PC-9 (cell line): ENCODE data around the gene DUS1L. TPM values are rescaled to one million over a fixed set of nuclear protein-coding genes. Genes with fewer than 3 reads are reported as not detected.

Experiments used
- BruUV-seq: library from RNA; stranded (reverse); fragments of 400-500 nt; replicated peaks from 2 replicates; lab custom pipeline; 2021; lab: Mats Ljungman, UMichigan
- CTCF ChIA-PET: fragments of 300-600 bp; sonication (Branson Sonifier 250); formaldehyde crosslinking; loops from one replicate; lab custom pipeline; 2022; ENCODE audit warnings: antibody characterized with exemption; lab: Charles Lee
- POLR2A ChIA-PET: fragments of 300-600 bp; sonication (Branson Sonifier 250); formaldehyde crosslinking; loops from one replicate; lab custom pipeline; 2022; ENCODE audit warnings: antibody characterized with exemption; ENCODE audit not compliant: unreplicated experiment; lab: Charles Lee
- DNase-seq, 2 experiments: peaks; one replicate each; pipeline versions ENCODE4 v3.0.0 to v3.0.0-alpha.2; 2015 to 2022; ENCODE audit warnings: mixed read lengths in 1 of 2
- H2AFZ ChIP-seq: fragments of 200-600 bp; sonication (generic); 2 replicates; pipeline ENCODE4 v1.8.1; 2017; ENCODE audit warnings: antibody characterized with exemption
- H3F3A ChIP-seq: fragments of 200-600 bp; sonication (generic); 2 replicates; pipeline ENCODE4 v1.8.1; 2017; ENCODE audit warnings: antibody characterized with exemption, mild to moderate bottlenecking, low read depth; ENCODE audit not compliant: insufficient read depth
- H3K27ac ChIP-seq: fragments of 200-600 bp; sonication (generic); 2 replicates; pipeline ENCODE4 v1.6.1; 2016; ENCODE audit warnings: mixed run types
- H3K27me3 ChIP-seq: fragments of 200-600 bp; sonication (generic); 2 replicates; pipeline ENCODE4 v1.6.1; 2016; ENCODE audit warnings: low read depth, mixed run types; ENCODE audit not compliant: insufficient read depth
- H3K36me3 ChIP-seq: fragments of 200-600 bp; sonication (generic); 2 replicates; pipeline ENCODE4 v1.6.1; 2016; ENCODE audit warnings: low read depth, mixed run types
- H3K4me1 ChIP-seq: fragments of 200-600 bp; sonication (generic); replicated peaks from 2 replicates; pipeline ENCODE4 v1.6.1; 2016; ENCODE audit warnings: mixed run types; ENCODE audit not compliant: insufficient read depth
- H3K4me2 ChIP-seq: fragments of 200-600 bp; sonication (generic); 2 replicates; pipeline ENCODE4 v1.6.1; 2017; ENCODE audit warnings: mixed run types
- H3K4me3 ChIP-seq: fragments of 200-600 bp; sonication (generic); 2 replicates; pipeline ENCODE4 v1.6.1; 2016; ENCODE audit warnings: mixed run types
- H3K79me2 ChIP-seq: fragments of 200-600 bp; sonication (generic); 2 replicates; pipeline ENCODE4 v1.6.1; 2017; ENCODE audit warnings: low read depth, mixed run types
- H3K9me2 ChIP-seq: fragments of 200-600 bp; sonication (generic); 2 replicates; pipeline ENCODE4 v1.8.1; 2017; ENCODE audit warnings: mild to moderate bottlenecking; ENCODE audit not compliant: insufficient read depth
- H3K9me3 ChIP-seq: fragments of 200-600 bp; sonication (generic); 2 replicates; pipeline ENCODE4 v1.8.1; 2016; ENCODE audit warnings: low read depth; ENCODE audit not compliant: insufficient read depth
- H4K20me1 ChIP-seq: fragments of 200-600 bp; sonication (generic); 2 replicates; pipeline ENCODE4 v1.8.1; 2017; ENCODE audit not compliant: insufficient read depth
- EZH2 ChIP-seq: fragments of 200-600 bp; sonication (generic); IDR thresholded peaks from 2 replicates; pipeline ENCODE4 v1.8.0; 2017; ENCODE audit warnings: antibody characterized with exemption, low read depth
- intact Hi-C: fragments of 100-400 bp; cut with micrococcal nuclease; formaldehyde crosslinking; loops from one replicate; pipeline ENCODE4 v1.10.0; 2022; ENCODE audit not compliant: unreplicated experiment
- total RNA-seq: library from RNA; stranded (reverse); gene quantifications from 2 replicates; pipeline ENCODE4 v1.2.3, GENCODE V29; 2021
- TF ChIP-seq, protein P1 (sequence below): fragments of 200-600 bp; sonication (generic); conservative IDR thresholded peaks from 2 replicates; pipeline ENCODE4 v1.6.1; 2017; ENCODE audit warnings: mixed run types, antibody characterized with exemption, mild to moderate bottlenecking, moderate library complexity

The DUS1L gene
- total RNA-seq, 1 experiment from 2014 or later: 138 TPM

DNA sequence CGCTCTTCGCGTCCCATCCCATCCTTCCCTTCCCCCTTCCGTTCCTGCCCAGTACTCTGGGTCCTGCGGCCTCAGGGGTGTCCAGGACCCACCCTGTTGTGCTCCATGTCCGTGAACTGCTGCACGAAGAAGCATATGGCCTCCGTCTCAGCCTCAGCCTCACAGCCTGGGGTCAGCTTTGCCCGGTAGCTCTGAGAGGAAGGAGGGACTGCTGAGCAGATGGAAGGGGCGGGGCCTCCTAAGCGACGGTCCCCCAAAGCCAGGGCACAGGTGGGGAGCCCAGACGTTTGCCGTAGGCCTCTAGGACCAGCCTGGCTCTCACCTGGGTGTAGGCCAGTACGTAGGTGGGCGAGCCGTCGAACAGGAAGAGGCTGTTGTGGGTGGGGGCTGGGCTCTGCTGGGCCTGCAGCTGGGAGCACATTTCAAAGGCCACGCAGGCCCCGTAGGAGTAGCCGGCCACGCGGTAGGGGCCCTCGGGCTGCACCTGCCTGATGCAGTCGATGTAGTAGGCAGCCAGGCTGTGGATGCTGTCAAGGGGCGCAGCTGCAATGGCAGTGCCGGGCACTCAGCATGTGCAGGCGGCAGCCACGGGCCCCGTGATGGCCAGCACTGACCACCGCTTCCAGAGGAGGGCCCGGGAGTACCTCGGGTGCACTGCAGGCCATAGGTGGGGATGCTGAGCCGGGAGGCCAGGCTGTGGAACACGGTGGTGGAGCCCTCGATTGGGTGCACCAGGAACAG is 14.6 kb upstream of the DUS1L start:
- Histone ChIP-seq H3K4me3 (no peak overlapping the region), H3K79me2 (no peaks in the 10 kb centered on the region), H3K4me2 (no peak overlapping the region), H3K27me3 (no peaks in the 10 kb centered on the region), H3F3A (peaks cover 20% of the 10 kb centered on the region), H3K9me3 (no peaks in the 10 kb centered on the region), H3K9me2 (no peaks in the 10 kb centered on the region), H3K36me3 (no peaks in the 10 kb centered on the region), H3K27ac (no peak overlapping the region), H3K4me1 (no peaks in the 10 kb centered on the region), H2AFZ (no peak overlapping the region), H4K20me1 (peaks cover 14% of the 10 kb centered on the region)
- no peak for TF ChIP-seq EZH2
- TF ChIP-seq, protein P1, sequence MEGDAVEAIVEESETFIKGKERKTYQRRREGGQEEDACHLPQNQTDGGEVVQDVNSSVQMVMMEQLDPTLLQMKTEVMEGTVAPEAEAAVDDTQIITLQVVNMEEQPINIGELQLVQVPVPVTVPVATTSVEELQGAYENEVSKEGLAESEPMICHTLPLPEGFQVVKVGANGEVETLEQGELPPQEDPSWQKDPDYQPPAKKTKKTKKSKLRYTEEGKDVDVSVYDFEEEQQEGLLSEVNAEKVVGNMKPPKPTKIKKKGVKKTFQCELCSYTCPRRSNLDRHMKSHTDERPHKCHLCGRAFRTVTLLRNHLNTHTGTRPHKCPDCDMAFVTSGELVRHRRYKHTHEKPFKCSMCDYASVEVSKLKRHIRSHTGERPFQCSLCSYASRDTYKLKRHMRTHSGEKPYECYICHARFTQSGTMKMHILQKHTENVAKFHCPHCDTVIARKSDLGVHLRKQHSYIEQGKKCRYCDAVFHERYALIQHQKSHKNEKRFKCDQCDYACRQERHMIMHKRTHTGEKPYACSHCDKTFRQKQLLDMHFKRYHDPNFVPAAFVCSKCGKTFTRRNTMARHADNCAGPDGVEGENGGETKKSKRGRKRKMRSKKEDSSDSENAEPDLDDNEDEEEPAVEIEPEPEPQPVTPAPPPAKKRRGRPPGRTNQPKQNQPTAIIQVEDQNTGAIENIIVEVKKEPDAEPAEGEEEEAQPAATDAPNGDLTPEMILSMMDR: no peak
- no peak for DNase-seq
- ChIA-PET CTCF (no interaction called here), POLR2A (no interaction called here)
- no TSS peak for BruUV-seq
- intact Hi-C loops: no loop called here

DNA sequence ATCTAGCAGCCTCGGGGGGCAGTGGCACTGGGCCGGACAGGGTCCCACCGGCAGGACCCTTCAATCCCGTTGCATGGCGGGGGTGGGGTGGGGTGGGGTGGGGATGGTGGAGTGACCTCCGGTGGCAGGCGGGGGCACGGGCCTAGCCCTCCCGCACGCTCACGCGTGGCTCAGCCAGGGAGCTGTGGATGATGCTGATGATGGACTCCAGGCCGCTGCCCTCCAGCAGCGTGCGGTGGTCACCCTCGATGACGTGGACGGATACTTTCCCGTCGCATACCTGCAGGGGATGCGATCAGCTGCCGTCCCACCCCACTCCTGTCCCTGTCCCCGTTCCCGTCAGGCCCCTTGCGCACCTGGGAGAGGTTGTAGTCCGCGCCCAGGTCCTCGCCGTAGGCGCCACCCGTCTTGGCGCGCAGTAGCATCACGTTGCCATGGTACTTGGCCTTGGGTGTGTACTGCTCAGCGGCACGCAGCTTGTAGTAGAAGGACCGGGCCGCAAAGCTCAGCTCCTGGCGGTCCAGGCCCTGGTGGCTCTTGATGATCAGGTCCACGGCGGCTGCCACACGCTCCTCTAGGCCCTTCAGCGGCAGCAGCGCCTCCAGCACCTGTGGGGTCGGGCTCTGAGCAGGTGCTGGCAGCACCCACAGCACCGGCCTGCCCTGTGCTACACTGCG is 13.5 kb upstream of the DUS1L start:
- no peak overlapping the region for H3K27ac ChIP-seq
- no peaks in the 10 kb centered on the region for H3K9me3 ChIP-seq
- H3F3A ChIP-seq: peaks cover 20% of the 10 kb centered on the region
- no peaks in the 10 kb centered on the region for H3K27me3 ChIP-seq
- no TSS peak for BruUV-seq
- no peak overlapping the region for H3K4me2 ChIP-seq
- no peak overlapping the region for H3K4me3 ChIP-seq
- no peaks in the 10 kb centered on the region for H3K36me3 ChIP-seq
- ChIA-PET POLR2A (no interaction called here), CTCF (no interaction called here)
- H4K20me1 ChIP-seq: peaks cover 14% of the 10 kb centered on the region
- no peaks in the 10 kb centered on the region for H3K79me2 ChIP-seq
- no peaks in the 10 kb centered on the region for H3K4me1 ChIP-seq
- no peak for TF ChIP-seq EZH2
- TF ChIP-seq, protein P1: no peak
- intact Hi-C loops: no loop called here
- no peaks in the 10 kb centered on the region for H3K9me2 ChIP-seq
- DNase-seq: no peak
- H2AFZ ChIP-seq: no peak overlapping the region

DNA sequence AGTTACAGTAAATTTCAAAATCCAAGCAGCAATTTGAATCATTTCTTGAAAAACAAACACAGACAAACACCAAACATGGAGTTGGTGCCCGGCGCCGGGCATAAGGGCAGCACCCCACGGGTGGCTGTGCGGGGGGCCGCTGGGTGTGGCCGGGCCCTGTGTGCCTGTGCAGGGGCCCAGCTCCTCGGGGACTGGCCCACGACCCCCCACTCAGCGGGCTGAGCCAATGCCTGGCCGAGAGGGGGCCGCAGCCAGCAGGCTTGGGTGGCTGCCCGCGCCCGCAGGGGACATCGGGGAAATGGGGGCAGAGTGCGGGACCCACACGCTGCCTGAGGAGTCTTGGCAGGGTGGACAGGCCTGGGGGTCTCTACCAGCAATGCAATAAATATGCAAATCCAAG is 12.8 kb upstream of the DUS1L start:
- peaks cover 14% of the 10 kb centered on the region for H4K20me1 ChIP-seq
- H3K27ac ChIP-seq: no peak overlapping the region
- no peak overlapping the region for H3K4me2 ChIP-seq
- H3K79me2 ChIP-seq: no peaks in the 10 kb centered on the region
- TSS peak; percentile 15 for BruUV-seq
- no peak for DNase-seq
- no peak for TF ChIP-seq EZH2
- TF ChIP-seq, protein P1: no peak
- no peaks in the 10 kb centered on the region for H3K9me2 ChIP-seq
- H2AFZ ChIP-seq: no peak overlapping the region
- H3K4me1 ChIP-seq: no peaks in the 10 kb centered on the region
- peaks cover 20% of the 10 kb centered on the region for H3F3A ChIP-seq
- ChIA-PET POLR2A (no interaction called here), CTCF (no interaction called here)
- intact Hi-C loops: no loop called here
- no peaks in the 10 kb centered on the region for H3K36me3 ChIP-seq
- H3K27me3 ChIP-seq: no peaks in the 10 kb centered on the region
- no peaks in the 10 kb centered on the region for H3K9me3 ChIP-seq
- H3K4me3 ChIP-seq: no peak overlapping the region
